Mucosa of descending colon (tissue), 3 donors: ENCODE results near the gene MIGA1. TPM values are rescaled to one million over a fixed set of nuclear protein-coding genes. Genes with fewer than 3 reads are reported as not detected.
A peak's percentile ranks its signal among the peaks of the same experiment; 100 is the strongest.

ENCODE experiments used
- ATAC-seq: fragments of 200-7000 bp; cut with Tn5 transposase; one replicate; pipeline ENCODE4 v1.9.1; 2020; ENCODE audit warnings: mild to moderate bottlenecking, moderate library complexity
- DNase-seq, 3 donors: peaks; one replicate each; pipeline ENCODE4 v3.0.0-alpha.2; 2020
- H3K36me3 ChIP-seq: fragments of 200-600 bp; one replicate; pipeline ENCODE4 v1.8.0; 2021; ENCODE audit warnings: low read depth, mild to moderate bottlenecking
- H3K4me1 ChIP-seq: fragments of 200-600 bp; one replicate; pipeline ENCODE4 v1.8.0; 2021; ENCODE audit warnings: low read depth, mild to moderate bottlenecking
- H3K4me3 ChIP-seq: fragments of 200-600 bp; one replicate; pipeline ENCODE4 v1.8.0; 2021; ENCODE audit warnings: mild to moderate bottlenecking
- H3K9me3 ChIP-seq: fragments of 200-600 bp; one replicate; pipeline ENCODE4 v1.8.0; 2021; ENCODE audit warnings: mild to moderate bottlenecking
- intact Hi-C, 2 donors: fragments of 100-400 bp; cut with DNase I in 1 of 2; cut with micrococcal nuclease in 1 of 2; formaldehyde crosslinking; loops; one replicate each; pipeline versions ENCODE4 v1.11.0 to v1.11.1; 2022; cut with DNase I, micrococcal nuclease
- long read RNA-seq, 2 donors: library from polyadenylated mRNA; unstranded; transcript quantifications; one replicate each; pipeline ENCODE4 v2.0.0, GENCODE V29; 2019 to 2021
- total RNA-seq, 3 donors: library from RNA; stranded (reverse); fragmentation: NEBNext Ultra II Directional in 2 of 3; extraction: Animal tissue kit (Norgen Biotek cat#: 25700) in 2 of 3; gene quantifications; one replicate each; pipeline versions ENCODE4 v1.2.1 to v1.2.4, GENCODE V29; 2021 to 2023
- TF ChIP-seq, protein P1 (sequence below): fragments of 200-600 bp; IDR thresholded peaks from one replicate; pipeline ENCODE4 v1.8.0; 2022; ENCODE audit warnings: antibody characterized with exemption, mild to moderate bottlenecking
- donor health status: DM: no; HTN: no; CAD: no; lungs with moderate emphysema.
- donor health status: DM: no; HTN: no; CAD: no.
- donor health status: DM: no; HTN: yes; CAD: no.

The MIGA1 gene, protein sequence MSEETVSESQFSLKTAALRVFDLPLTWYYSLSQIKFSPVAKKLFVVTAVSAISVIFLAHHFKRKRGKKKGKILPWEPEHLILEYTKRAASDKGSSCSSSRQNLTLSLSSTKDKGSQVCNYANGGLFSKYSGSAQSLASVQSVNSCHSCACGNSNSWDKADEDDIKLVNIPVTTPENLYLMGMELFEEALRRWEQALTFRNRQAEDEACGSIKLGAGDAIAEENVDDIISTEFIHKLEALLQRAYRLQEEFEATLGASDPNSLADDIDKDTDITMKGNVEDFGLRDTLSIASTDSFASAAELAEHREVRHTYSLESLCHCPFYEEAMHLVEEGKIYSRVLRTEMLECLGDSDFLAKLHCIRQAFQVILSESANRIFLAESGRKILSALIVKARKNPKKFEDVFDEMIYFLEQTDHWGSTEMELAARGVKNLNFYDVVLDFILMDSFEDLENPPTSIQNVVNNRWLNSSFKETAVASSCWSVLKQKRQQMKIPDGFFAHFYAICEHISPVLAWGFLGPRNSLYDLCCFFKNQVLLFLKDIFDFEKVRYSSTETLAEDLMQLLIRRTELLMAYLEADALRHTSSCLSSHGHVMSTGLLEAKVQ
- total RNA-seq, result 10 to 100 TPM; 13.2 to 21.1 (median 18.5) TPM
- long read RNA-seq, donor 1, partial matches to known transcripts, result 4 of 7 reads
- long read RNA-seq, donor 1, other reads (novel, unspliced or antisense), result 3 of 7 reads
- long read RNA-seq, donor 2, full-length matches to known transcripts, result 4 of 6 reads
- long read RNA-seq, donor 2, partial matches to known transcripts, result 2 of 6 reads
- long read RNA-seq, donor 2, other reads (novel, unspliced or antisense), result 0 of 6 reads

DNA sequence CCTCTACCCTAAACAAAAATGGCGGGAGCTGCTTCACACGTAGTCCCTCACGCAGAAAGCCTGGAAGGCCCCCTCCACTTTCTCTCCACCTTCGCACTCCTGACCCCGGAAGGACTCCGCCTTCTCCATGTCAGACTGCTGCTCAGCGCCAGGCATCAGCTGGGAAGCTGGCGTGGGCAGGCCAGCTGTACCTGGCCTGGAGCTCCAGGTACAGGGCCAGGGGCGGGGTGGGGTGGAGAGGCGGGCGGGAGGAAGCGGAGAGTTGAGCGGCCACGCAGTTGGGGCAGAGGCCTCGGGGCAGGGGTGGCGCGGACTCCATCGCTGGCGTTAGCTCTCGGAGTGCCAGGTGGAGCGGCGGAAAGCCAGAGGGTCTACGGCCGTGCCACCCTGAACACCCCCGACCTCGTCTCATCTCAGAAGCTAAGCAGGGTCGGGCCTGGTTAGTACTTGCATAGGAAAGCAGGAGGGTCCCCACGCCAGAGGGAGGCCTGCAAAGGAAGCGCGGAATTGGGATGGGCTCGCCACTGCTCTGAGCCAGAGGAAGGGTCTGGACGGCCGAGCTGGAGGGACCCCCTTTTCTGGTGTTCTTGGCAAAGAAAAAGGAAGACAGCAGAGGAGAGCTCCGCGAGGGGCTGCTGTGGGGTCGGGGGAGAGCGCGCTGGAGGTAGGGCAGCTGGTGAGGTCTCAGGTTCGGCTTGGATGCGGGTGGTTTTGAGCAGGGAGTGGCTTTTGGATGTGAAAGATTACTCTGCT is at the start of gene MIGA1:
MIGA1 (plus strand) TSS at position 121 of the 753 bp plus-strand sequence. CDS start 3,604 bp downstream, outside the sequence.
- DNase-seq (peak; percentile 88 to 92 (median 91)), ATAC-seq (peak; percentile 100)
- TF ChIP-seq, protein P1, sequence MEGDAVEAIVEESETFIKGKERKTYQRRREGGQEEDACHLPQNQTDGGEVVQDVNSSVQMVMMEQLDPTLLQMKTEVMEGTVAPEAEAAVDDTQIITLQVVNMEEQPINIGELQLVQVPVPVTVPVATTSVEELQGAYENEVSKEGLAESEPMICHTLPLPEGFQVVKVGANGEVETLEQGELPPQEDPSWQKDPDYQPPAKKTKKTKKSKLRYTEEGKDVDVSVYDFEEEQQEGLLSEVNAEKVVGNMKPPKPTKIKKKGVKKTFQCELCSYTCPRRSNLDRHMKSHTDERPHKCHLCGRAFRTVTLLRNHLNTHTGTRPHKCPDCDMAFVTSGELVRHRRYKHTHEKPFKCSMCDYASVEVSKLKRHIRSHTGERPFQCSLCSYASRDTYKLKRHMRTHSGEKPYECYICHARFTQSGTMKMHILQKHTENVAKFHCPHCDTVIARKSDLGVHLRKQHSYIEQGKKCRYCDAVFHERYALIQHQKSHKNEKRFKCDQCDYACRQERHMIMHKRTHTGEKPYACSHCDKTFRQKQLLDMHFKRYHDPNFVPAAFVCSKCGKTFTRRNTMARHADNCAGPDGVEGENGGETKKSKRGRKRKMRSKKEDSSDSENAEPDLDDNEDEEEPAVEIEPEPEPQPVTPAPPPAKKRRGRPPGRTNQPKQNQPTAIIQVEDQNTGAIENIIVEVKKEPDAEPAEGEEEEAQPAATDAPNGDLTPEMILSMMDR, result no peak
- intact Hi-C loops, result no loop called here
- Histone ChIP-seq H3K36me3 (no peaks in the 10 kb centered on the region), H3K4me1 (peaks cover 6% of the 10 kb centered on the region), H3K9me3 (no peaks in the 10 kb centered on the region), H3K4me3 (peak within 1 kb of the TSS; percentile 62)

DNA sequence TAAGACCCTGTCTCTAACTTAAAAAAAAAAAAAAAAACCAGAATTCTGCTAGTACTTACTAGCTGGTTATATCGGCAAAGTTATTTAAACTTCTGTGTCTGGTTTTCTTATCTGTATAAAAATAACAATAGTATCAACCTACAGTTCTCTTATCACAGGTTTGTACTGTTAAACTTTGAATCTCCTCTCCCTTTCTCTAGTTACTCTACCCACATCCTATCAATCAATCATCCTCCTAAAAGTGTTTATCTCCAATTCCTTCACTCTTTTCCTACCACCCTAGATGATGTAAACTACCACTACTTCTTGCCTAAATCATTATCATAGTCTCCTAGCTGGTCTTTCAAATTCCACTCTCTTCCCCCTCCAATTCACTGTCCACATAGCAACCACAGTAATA is 47.4 kb upstream of the MIGA1 start:
- DNase-seq (no peak), ATAC-seq (no peak)
- Histone ChIP-seq H3K4me1 (no peaks in the 10 kb centered on the region), H3K36me3 (no peaks in the 10 kb centered on the region), H3K9me3 (no peaks in the 10 kb centered on the region), H3K4me3 (no peak overlapping the region)
- TF ChIP-seq, protein P1, result no peak
- intact Hi-C loops, result no loop called here

DNA sequence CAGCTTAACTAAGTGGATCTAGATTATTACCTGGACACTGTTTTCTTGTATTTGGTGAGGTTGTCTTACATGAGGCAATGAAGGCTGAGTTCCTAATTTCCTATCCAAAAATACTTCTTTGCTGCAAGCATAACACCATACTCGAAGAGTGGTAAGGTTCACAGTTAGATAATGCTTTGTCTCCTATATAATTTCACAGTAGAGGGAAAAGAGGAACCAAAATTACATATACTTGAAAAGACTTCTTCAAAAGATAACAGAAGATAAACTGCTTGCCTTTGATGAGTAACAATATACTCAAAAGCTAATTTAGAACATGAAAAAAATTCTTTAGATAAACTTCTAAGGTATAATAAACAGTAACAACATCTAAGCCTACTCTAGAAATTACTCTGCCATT is 40.2 kb upstream of the MIGA1 start:
- intact Hi-C loops, result no loop called here
- Histone ChIP-seq H3K4me1 (no peaks in the 10 kb centered on the region), H3K4me3 (no peak overlapping the region), H3K9me3 (no peaks in the 10 kb centered on the region), H3K36me3 (no peaks in the 10 kb centered on the region)
- DNase-seq (no peak), ATAC-seq (no peak)
- TF ChIP-seq, protein P1, result no peak

DNA sequence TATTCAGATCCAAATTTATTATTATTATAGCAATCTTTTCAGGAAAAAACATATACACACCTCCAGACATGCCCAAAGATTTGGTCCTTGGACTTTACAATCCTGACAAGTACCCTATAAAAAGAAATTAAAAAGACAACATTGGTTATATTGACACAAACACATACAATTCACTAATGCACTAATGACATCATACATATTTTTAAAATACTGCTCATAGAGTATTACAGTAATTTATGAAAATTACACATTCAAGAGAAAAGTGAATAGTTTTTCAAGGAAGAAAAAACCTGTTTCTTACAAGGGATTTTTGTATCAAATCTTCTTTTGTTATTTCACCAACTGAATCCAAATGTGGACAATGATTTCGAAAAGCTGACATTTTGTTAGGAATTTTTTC is 38.1 kb upstream of the MIGA1 start:
- no peaks in the 10 kb centered on the region for H3K36me3 ChIP-seq
- intact Hi-C loops, result no loop called here

DNA sequence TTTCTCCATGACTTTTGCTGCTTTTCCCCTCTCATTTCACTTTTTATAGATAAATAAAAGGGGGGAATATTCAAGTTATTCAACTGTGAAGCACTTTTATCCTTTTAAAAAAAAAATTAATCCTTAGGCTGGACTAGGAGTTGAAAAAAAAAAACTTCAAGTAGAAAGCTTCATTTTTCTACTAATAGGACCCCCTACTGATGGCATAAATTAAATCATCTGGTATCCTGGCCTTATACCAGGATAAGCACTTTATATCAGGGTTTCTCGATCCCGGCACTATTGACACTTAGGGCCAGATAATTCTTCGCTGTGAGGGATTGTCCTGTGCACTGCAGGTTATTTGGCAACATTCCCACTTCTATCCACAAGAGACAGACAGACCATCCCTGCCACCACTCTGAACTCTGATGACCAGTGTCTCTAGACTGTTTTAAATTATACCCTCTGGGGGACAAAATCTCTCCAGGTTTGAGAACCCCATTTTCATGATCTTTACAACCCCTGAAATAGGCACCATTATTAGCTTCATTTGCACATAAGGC is 37.4 kb upstream of the MIGA1 start:
- H3K4me1 ChIP-seq, result no peaks in the 10 kb centered on the region
- no peak for ATAC-seq
- TF ChIP-seq, protein P1, result no peak
- intact Hi-C loops, result no loop called here
- H3K4me3 ChIP-seq, result no peak overlapping the region
- no peaks in the 10 kb centered on the region for H3K36me3 ChIP-seq
- DNase-seq, result no peak
- no peaks in the 10 kb centered on the region for H3K9me3 ChIP-seq

More for the DNA sequence above, 38.1 kb upstream of the MIGA1 start:
- TF ChIP-seq, protein P1, result no peak
- Histone ChIP-seq H3K9me3 (no peaks in the 10 kb centered on the region), H3K4me3 (no peak overlapping the region), H3K4me1 (no peaks in the 10 kb centered on the region)
- ATAC-seq (no peak), DNase-seq (no peak)
